Measurements from ENCODE around the gene CLSTN2. TPM values are rescaled to one million over a fixed set of nuclear protein-coding genes. Genes with fewer than 3 reads are reported as not detected.

CLSTN2 gene
- total and polyA plus RNA-seq, 2 of the 8 experiments (the other 6 are each of a cell fraction or from before 2014, with no cell fraction given) = 0.39 to 0.52 TPM

- no peak for TF ChIP-seq RBBP5 (IDR thresholded peaks at IDR 0.05; ENCODE audit: borderline replicate concordance, low read depth, low read length)
- TF ChIP-seq HDAC2 (IDR thresholded peaks at IDR 0.05; ENCODE audit: borderline replicate concordance in 1 of 2, low read depth in 2 of 2, low read length in 2 of 2) = no peak
- TF ChIP-seq POLR2AphosphoS5 (IDR thresholded peaks at IDR 0.05; ENCODE audit: low read depth, low read length) = no peak
- no peak for TF ChIP-seq CBX5 (IDR thresholded peaks at IDR 0.05; ENCODE audit: low read depth, low read length)
- no peak for TF ChIP-seq GTF2F1 (IDR thresholded peaks at IDR 0.05; ENCODE audit: borderline replicate concordance, low read depth, low read length)
- no peak for TF ChIP-seq ZNF274 (IDR thresholded peaks at IDR 0.05; ENCODE audit: borderline replicate concordance, extremely low read depth, low read length)
- TF ChIP-seq SRF (IDR thresholded peaks at IDR 0.05; ENCODE audit: low read depth, low read length) = no peak
- no peak for TF ChIP-seq NANOG (IDR thresholded peaks at IDR 0.05; ENCODE audit: insufficient read depth, low read depth, low read length, poor library complexity, severe bottlenecking)
- no peak for TF ChIP-seq RAD21 (IDR thresholded peaks at IDR 0.05 in 1 of 2, conservative IDR thresholded peaks at IDR 0.05 in 1 of 2; ENCODE audit: low read depth in 2 of 2, low read length in 2 of 2)
Observed at GRCh38 chr3:140223631-140224030, 288.6 kb downstream of the CLSTN2 start (continued).

Data from H1 (cell line).